Measurements from ENCODE around the gene ZNRD2. TPM values are rescaled to one million over a fixed set of nuclear protein-coding genes. Genes with fewer than 3 reads are reported as not detected.
A peak's percentile ranks its signal among the peaks of the same experiment; 100 is the strongest.

ZNRD2 gene
- total and polyA plus RNA-seq, 10 of the 15 experiments (the other 5 are each of a cell fraction or from before 2014, with no cell fraction given): 7.9 to 111 (median 55.4) TPM

DNA sequence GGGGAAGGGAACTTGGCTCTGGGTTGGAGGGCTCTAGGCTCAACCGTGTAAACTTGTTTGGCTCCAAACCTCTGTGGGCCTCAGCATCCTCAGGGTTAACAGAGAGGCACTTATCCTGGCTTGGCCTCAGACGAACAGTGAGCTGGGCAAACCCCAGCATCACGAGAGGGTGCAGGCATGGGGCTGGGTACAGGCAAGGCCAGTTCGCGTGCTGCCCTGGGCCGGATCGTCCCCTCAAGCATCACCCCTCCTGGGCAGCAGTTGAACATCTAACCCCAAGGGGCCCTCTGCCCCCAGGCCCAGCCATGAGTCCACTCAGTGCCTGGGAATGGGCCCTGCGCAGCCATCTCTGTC is 7.5 kb downstream of the ZNRD2 start:
- BruUV-seq (replicated peaks): no TSS peak
- Histone ChIP-seq H3K4me3 (peak overlapping the region; percentile 97), H3K27ac (ENCODE audit: control insufficient read depth, insufficient read depth) (peak overlapping the region; percentile 96), H3K36me3 (ENCODE audit: control insufficient read depth in 2 of 2, insufficient read depth in 2 of 2, low read length in 1 of 2) (peaks cover 5 to 15% of the 10 kb centered on the region in 2 experiments; a peak in 3 of 4 replicates), H3K9ac (ENCODE audit: control insufficient read depth, insufficient read depth, low read length) (peak overlapping the region; percentile 88), H3K27me3 (replicated peaks in 1 of 2; ENCODE audit: control insufficient read depth in 2 of 2, insufficient read depth in 2 of 2, low read length in 1 of 2) (no peaks in the 10 kb centered on the region), H2AFZ (ENCODE audit: control insufficient read depth, low read depth, low read length) (no peak overlapping the region), H3K79me2 (ENCODE audit: control insufficient read depth, insufficient read depth, low read length) (peaks cover 55% of the 10 kb centered on the region), H3K4me1 (ENCODE audit: control insufficient read depth, insufficient read depth, low read length) (peaks cover 23% of the 10 kb centered on the region), H3K9me3 (replicated peaks; ENCODE audit: control insufficient read depth, insufficient read depth, low read length) (no peaks in the 10 kb centered on the region), H4K20me1 (ENCODE audit: control insufficient read depth, insufficient read depth) (no peaks in the 10 kb centered on the region; the same call in 1 of the 2 replicates), H3K4me2 (ENCODE audit: control insufficient read depth, insufficient read depth) (peak overlapping the region; percentile 100)
- ATAC-seq: no peak
- CTCF ChIA-PET: interaction anchor here (1.1 to 5.7 kb wide), 4 partner anchors 10 to 37 kb away, joined by 3 to 130 read pairs (median 5); partner anchors contain the start of gene PCNX3
- 68% methylated on average over 8 of the region's 8 CpGs for WGBS (ENCODE audit: insufficient coverage, insufficient replicate concordance, low lambda C conversion rate, missing lambda C conversion rate)
- FAIRE-seq: no peak
- SMC1A ChIA-PET (ENCODE audit: uncharacterized antibody, unreplicated experiment): interaction anchor here (0.6 to 4.2 kb wide), 3 partner anchors 10 to 25 kb away, joined by 3 to 93 read pairs (median 3); no protein-coding TSS in a partner anchor
- no peak for TF ChIP-seq ZZZ3 (IDR thresholded peaks at IDR 0.05; ENCODE audit: control insufficient read depth, insufficient read length, low read depth)
- TF ChIP-seq TARDBP (IDR thresholded peaks at IDR 0.05; ENCODE audit: borderline replicate concordance): no peak
- TF ChIP-seq POLR2A (IDR thresholded peaks at IDR 0.05; ENCODE audit: low read depth, low read length): no peak
- TF ChIP-seq POLR2AphosphoS5 (IDR thresholded peaks at IDR 0.05; ENCODE audit: low read length): peak; percentile 50; the same call in 1 of the 2 replicates
- no peak for DNase-seq (ENCODE audit: low read depth, low spot score)
- in situ Hi-C loops (cut with MboI) (no loop called here), intact Hi-C loops (cut with micrococcal nuclease; ENCODE audit: unreplicated experiment) (no loop called here)
- RAD21 ChIA-PET (ENCODE audit: unreplicated experiment): interaction anchor here (0.9 to 4.0 kb wide), 3 partner anchors 10 to 75 kb away, joined by 3 to 132 read pairs (median 3); no protein-coding TSS in a partner anchor
- POLR2A ChIA-PET: interaction anchor here (0.7 to 4.9 kb wide), 5 partner anchors 10 to 37 kb away, joined by 4 to 129 read pairs (median 6); partner anchors contain the start of genes MAP3K11 and PCNX3

GRCh38 chr11:65578134-65578533 is 7.9 kb downstream of the ZNRD2 start:
- DNase-seq (ENCODE audit: low read depth, low spot score) (no peak), ATAC-seq (no peak), FAIRE-seq (no peak)
- Histone ChIP-seq H3K9me3 (replicated peaks; ENCODE audit: control insufficient read depth, insufficient read depth, low read length) (no peaks in the 10 kb centered on the region), H3K4me2 (ENCODE audit: control insufficient read depth, insufficient read depth) (peak overlapping the region; percentile 100), H3K27me3 (replicated peaks in 1 of 2; ENCODE audit: control insufficient read depth in 2 of 2, insufficient read depth in 2 of 2, low read length in 1 of 2) (no peaks in the 10 kb centered on the region), H3K4me3 (0 out of 2 replicates have a peak overlapping the region, but pooled peaks have one; percentile 97), H3K4me1 (ENCODE audit: control insufficient read depth, insufficient read depth, low read length) (peaks cover 22% of the 10 kb centered on the region), H3K79me2 (ENCODE audit: control insufficient read depth, insufficient read depth, low read length) (peaks cover 51% of the 10 kb centered on the region), H4K20me1 (ENCODE audit: control insufficient read depth, insufficient read depth) (no peaks in the 10 kb centered on the region; the same call in 1 of the 2 replicates), H3K27ac (ENCODE audit: control insufficient read depth, insufficient read depth) (peak overlapping the region; percentile 96), H3K9ac (ENCODE audit: control insufficient read depth, insufficient read depth, low read length) (peak overlapping the region; percentile 88), H3K36me3 (ENCODE audit: control insufficient read depth in 2 of 2, insufficient read depth in 2 of 2, low read length in 1 of 2) (peaks cover 5 to 15% of the 10 kb centered on the region in 2 experiments; a peak in 3 of 4 replicates), H2AFZ (ENCODE audit: control insufficient read depth, low read depth, low read length) (no peak overlapping the region)
- 85% methylated on average over 7 of the region's 7 CpGs for WGBS (ENCODE audit: insufficient coverage, insufficient replicate concordance, low lambda C conversion rate, missing lambda C conversion rate)
- in situ Hi-C loops (cut with MboI) (no loop called here), intact Hi-C loops (cut with micrococcal nuclease; ENCODE audit: unreplicated experiment) (no loop called here)
- ChIA-PET POLR2A (interaction anchor here (0.7 to 4.9 kb wide), 3 partner anchors 10 to 36 kb away, joined by 4 to 129 read pairs (median 34); partner anchors contain the start of genes MAP3K11 and PCNX3), SMC1A (ENCODE audit: uncharacterized antibody, unreplicated experiment) (interaction anchor here (0.6 to 4.2 kb wide), 3 partner anchors 10 to 25 kb away, joined by 3 to 93 read pairs (median 3); no protein-coding TSS in a partner anchor), RAD21 (ENCODE audit: unreplicated experiment) (interaction anchor here (0.9 to 4.0 kb wide), 2 partner anchors 10 to 37 kb away, joined by 3 to 132 read pairs; no protein-coding TSS in a partner anchor), CTCF (interaction anchor here (1.1 to 5.7 kb wide), 2 partner anchors 10 to 16 kb away, joined by 3 to 130 read pairs; no protein-coding TSS in a partner anchor)
- BruUV-seq (replicated peaks): no TSS peak
- TF ChIP-seq ZZZ3 (IDR thresholded peaks at IDR 0.05; ENCODE audit: control insufficient read depth, insufficient read length, low read depth) (no peak), BMI1 (IDR thresholded peaks at IDR 0.05; ENCODE audit: borderline replicate concordance) (no peak), RUNX3 (IDR thresholded peaks at IDR 0.05; ENCODE audit: low read length) (no peak), RELA (IDR thresholded peaks at IDR 0.05; ENCODE audit: borderline replicate concordance, partially characterized antibody) (no peak), TCF7 (IDR thresholded peaks at IDR 0.05; ENCODE audit: borderline replicate concordance) (no peak), ZSCAN29 (IDR thresholded peaks at IDR 0.05) (no peak), KAT2A (conservative IDR thresholded peaks at IDR 0.05; ENCODE audit: control insufficient read depth, low read depth, low read length) (no peak), BCL11A (IDR thresholded peaks at IDR 0.05; ENCODE audit: low read depth, low read length) (no peak), SMAD5 (IDR thresholded peaks at IDR 0.05; ENCODE audit: low read depth) (no peak), SREBF2 (IDR thresholded peaks at IDR 0.05; ENCODE audit: low read length) (no peak)
- TF ChIP-seq, protein P1, sequence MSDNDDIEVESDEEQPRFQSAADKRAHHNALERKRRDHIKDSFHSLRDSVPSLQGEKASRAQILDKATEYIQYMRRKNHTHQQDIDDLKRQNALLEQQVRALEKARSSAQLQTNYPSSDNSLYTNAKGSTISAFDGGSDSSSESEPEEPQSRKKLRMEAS (IDR thresholded peaks at IDR 0.05; ENCODE audit: low read depth, low read length): no peak
- TF ChIP-seq, protein P2, sequence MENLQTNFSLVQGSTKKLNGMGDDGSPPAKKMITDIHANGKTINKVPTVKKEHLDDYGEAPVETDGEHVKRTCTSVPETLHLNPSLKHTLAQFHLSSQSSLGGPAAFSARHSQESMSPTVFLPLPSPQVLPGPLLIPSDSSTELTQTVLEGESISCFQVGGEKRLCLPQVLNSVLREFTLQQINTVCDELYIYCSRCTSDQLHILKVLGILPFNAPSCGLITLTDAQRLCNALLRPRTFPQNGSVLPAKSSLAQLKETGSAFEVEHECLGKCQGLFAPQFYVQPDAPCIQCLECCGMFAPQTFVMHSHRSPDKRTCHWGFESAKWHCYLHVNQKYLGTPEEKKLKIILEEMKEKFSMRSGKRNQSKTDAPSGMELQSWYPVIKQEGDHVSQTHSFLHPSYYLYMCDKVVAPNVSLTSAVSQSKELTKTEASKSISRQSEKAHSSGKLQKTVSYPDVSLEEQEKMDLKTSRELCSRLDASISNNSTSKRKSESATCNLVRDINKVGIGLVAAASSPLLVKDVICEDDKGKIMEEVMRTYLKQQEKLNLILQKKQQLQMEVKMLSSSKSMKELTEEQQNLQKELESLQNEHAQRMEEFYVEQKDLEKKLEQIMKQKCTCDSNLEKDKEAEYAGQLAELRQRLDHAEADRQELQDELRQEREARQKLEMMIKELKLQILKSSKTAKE (IDR thresholded peaks at IDR 0.05; ENCODE audit: low read depth, poor library complexity, severe bottlenecking): no peak
